Mesenchymal stem cell (in vitro differentiated cells and primary cell): Measurements from ENCODE around the gene SSH2.
"Not testable (repeated sequence)": the region's sequence is repeated elsewhere in the genome, so short reads cannot be mapped to it uniquely, and the experiment has no call there.

Experiments used
- DNase-seq: peaks from one replicate; pipeline ENCODE4 v3.0.0-alpha.2; 2013
- H2AFZ ChIP-seq: one replicate; pipeline ENCODE4 v1.6.1; 2013; ENCODE audit warnings: low read depth, mild to moderate bottlenecking, control low read depth, inconsistent platforms, low read length, moderate library complexity
- H2AK5ac ChIP-seq: 2 replicates; pipeline ENCODE4 v1.6.1; 2013; ENCODE audit warnings: low read length, moderate library complexity, mild to moderate bottlenecking, inconsistent platforms; ENCODE audit not compliant: severe bottlenecking
- H2BK120ac ChIP-seq: one replicate; pipeline ENCODE4 v1.6.1; 2013; ENCODE audit warnings: low read depth, mild to moderate bottlenecking, inconsistent platforms, low read length, moderate library complexity
- H2BK12ac ChIP-seq, 2 experiments: one replicate each; pipeline ENCODE4 v1.6.1; 2013; ENCODE audit warnings: inconsistent platforms in 2 of 2, low read length in 2 of 2, mild to moderate bottlenecking in 2 of 2, moderate library complexity in 2 of 2, control low read depth in 1 of 2
- H2BK15ac ChIP-seq: one replicate; pipeline ENCODE4 v1.6.1; 2013; ENCODE audit warnings: mild to moderate bottlenecking, low read depth, inconsistent platforms; ENCODE audit not compliant: poor library complexity, severe bottlenecking
- H2BK5ac ChIP-seq: 2 replicates; pipeline ENCODE4 v1.6.1; 2013; ENCODE audit warnings: low read depth, mild to moderate bottlenecking, low read length, control low read depth, inconsistent platforms; ENCODE audit not compliant: poor library complexity, severe bottlenecking
- H3K14ac ChIP-seq, 2 experiments: one replicate each; pipeline ENCODE4 v1.6.1; 2013; ENCODE audit warnings: inconsistent platforms in 2 of 2, low read length in 2 of 2, control low read depth in 1 of 2, mild to moderate bottlenecking in 1 of 2, moderate library complexity in 1 of 2
- H3K18ac ChIP-seq, 2 experiments: one replicate each; pipeline ENCODE4 v1.6.1; 2013; ENCODE audit warnings: inconsistent platforms in 2 of 2, low read length in 2 of 2, control low read depth in 1 of 2, low read depth in 1 of 2, mild to moderate bottlenecking in 1 of 2
- H3K23ac ChIP-seq, 2 experiments: one replicate each; pipeline ENCODE4 v1.6.1; 2013; ENCODE audit warnings: inconsistent platforms in 2 of 2, low read length in 2 of 2, mild to moderate bottlenecking in 2 of 2, moderate library complexity in 2 of 2, control low read depth in 1 of 2
- H3K27ac ChIP-seq: 2 replicates; pipeline ENCODE4 v1.5.1; 2013; ENCODE audit warnings: mild to moderate bottlenecking, moderate library complexity, low read length, control low read depth, inconsistent platforms; ENCODE audit not compliant: poor library complexity, severe bottlenecking
- H3K27me3 ChIP-seq, 2 experiments: 2 replicates each; pipeline versions ENCODE4 v1.6.1 to v1.7.0; 2013; ENCODE audit warnings: low read length in 2 of 2, mild to moderate bottlenecking in 2 of 2, moderate library complexity in 2 of 2, control low read depth in 1 of 2, inconsistent platforms in 1 of 2; ENCODE audit not compliant: control insufficient read depth in 1 of 2, insufficient read depth in 1 of 2
- H3K36me3 ChIP-seq, 2 experiments: 2 replicates each; pipeline versions ENCODE4 v1.6.1 to v1.7.0; 2013; ENCODE audit warnings: low read length in 2 of 2, control low read depth in 1 of 2, inconsistent platforms in 1 of 2, low read depth in 1 of 2, mild to moderate bottlenecking in 1 of 2; ENCODE audit not compliant: insufficient read depth in 2 of 2, control insufficient read depth in 1 of 2
- H3K4ac ChIP-seq, 2 experiments: one replicate each; pipeline ENCODE4 v1.6.1; 2013; ENCODE audit warnings: inconsistent platforms in 2 of 2, low read length in 2 of 2, mild to moderate bottlenecking in 2 of 2, moderate library complexity in 2 of 2, control low read depth in 1 of 2, low read depth in 1 of 2
- H3K4me1 ChIP-seq: 2 replicates; pipeline ENCODE4 v1.6.1; 2013; ENCODE audit warnings: low read depth, low read length, control low read depth; ENCODE audit not compliant: control insufficient read depth, insufficient read depth
- H3K4me2 ChIP-seq: 2 replicates; pipeline ENCODE4 v1.6.1; 2013; ENCODE audit warnings: low read length, mild to moderate bottlenecking, inconsistent platforms; ENCODE audit not compliant: poor library complexity, severe bottlenecking
- H3K4me3 ChIP-seq, 2 experiments: 2 replicates each; pipeline versions ENCODE4 v1.5.1 to v1.7.0; 2013; ENCODE audit warnings: low read length in 2 of 2, mild to moderate bottlenecking in 2 of 2, control low read depth in 1 of 2, low read depth in 1 of 2; ENCODE audit not compliant: insufficient read depth in 1 of 2
- H3K79me1 ChIP-seq: replicated peaks from 2 replicates; pipeline ENCODE4 v1.6.1; 2013; ENCODE audit warnings: mild to moderate bottlenecking, control low read depth, low read length, inconsistent platforms; ENCODE audit not compliant: poor library complexity, severe bottlenecking
- H3K9ac ChIP-seq: 2 replicates; pipeline ENCODE4 v1.7.0; 2013; ENCODE audit warnings: mild to moderate bottlenecking, low read length, moderate library complexity
- H3K9me3 ChIP-seq: 2 replicates; pipeline ENCODE4 v1.7.0; 2013; ENCODE audit warnings: mild to moderate bottlenecking, low read length; ENCODE audit not compliant: control insufficient read depth
- H4K8ac ChIP-seq: one replicate; pipeline ENCODE4 v1.6.1; 2013; ENCODE audit warnings: inconsistent platforms, mild to moderate bottlenecking, low read length, moderate library complexity
- H4K91ac ChIP-seq: one replicate; pipeline ENCODE4 v1.6.1; 2013; ENCODE audit warnings: mild to moderate bottlenecking, low read length, inconsistent platforms
- WGBS: methylation state at CpG from one replicate; pipeline ENCODE4 v1.1.7; 2013; ENCODE audit warnings: mixed read lengths; 5-methylcytosine and 5-hydroxymethylcytosine counted together

SSH2 gene

GRCh38 chr17:29958947-29959657, 29.1 kb upstream of the SSH2 start:
- H2AK5ac ChIP-seq = no peak overlapping the region
- H3K4me2 ChIP-seq = no peak overlapping the region
- no peak overlapping the region for H2BK12ac ChIP-seq
- H4K8ac ChIP-seq = no peak overlapping the region
- H2AFZ ChIP-seq = no peak overlapping the region
- no peak overlapping the region for H2BK5ac ChIP-seq
- H2BK15ac ChIP-seq = no peak overlapping the region
- H3K4me3 ChIP-seq = no peak overlapping the region
- no peaks in the 10 kb centered on the region for H3K27me3 ChIP-seq
- H3K4me1 ChIP-seq = no peaks in the 10 kb centered on the region
- H3K9me3 ChIP-seq = peaks cover 13% of the 10 kb centered on the region
- no peak for DNase-seq
- no peak overlapping the region for H3K23ac ChIP-seq
- H3K4ac ChIP-seq = no peak overlapping the region
- no peak overlapping the region for H3K14ac ChIP-seq
- 73% methylated on average over 4 of the region's 4 CpGs for WGBS
- no peak overlapping the region for H3K18ac ChIP-seq
- H3K36me3 ChIP-seq = no peaks in the 10 kb centered on the region
- no peak overlapping the region for H3K9ac ChIP-seq
- no peak overlapping the region for H4K91ac ChIP-seq
- H2BK120ac ChIP-seq = no peak overlapping the region
- no peak overlapping the region for H3K27ac ChIP-seq
- no peaks in the 10 kb centered on the region for H3K79me1 ChIP-seq

GRCh38 chr17:29957488-29957887, 27.5 kb upstream of the SSH2 start:
- WGBS = no CpG with 5 or more reads among the region's 1 CpG
- not testable (repeated sequence) for H4K91ac ChIP-seq, H2BK5ac ChIP-seq, H3K9ac ChIP-seq, H3K4ac ChIP-seq, H2BK12ac ChIP-seq, H3K14ac ChIP-seq, H3K4me1 ChIP-seq, H2AK5ac ChIP-seq, H3K27ac ChIP-seq, H2BK120ac ChIP-seq, H3K4me2 ChIP-seq, H4K8ac ChIP-seq, DNase-seq, H2AFZ ChIP-seq, H3K23ac ChIP-seq, H3K36me3 ChIP-seq, H3K9me3 ChIP-seq, H3K4me3 ChIP-seq, H3K79me1 ChIP-seq, H3K27me3 ChIP-seq, H3K18ac ChIP-seq, H2BK15ac ChIP-seq

- H3K18ac ChIP-seq = no peak overlapping the region
- H3K36me3 ChIP-seq = no peaks in the 10 kb centered on the region
- DNase-seq = no peak
- H3K27me3 ChIP-seq = no peaks in the 10 kb centered on the region
- H3K27ac ChIP-seq = no peak overlapping the region
- no peak overlapping the region for H3K23ac ChIP-seq
- no peak overlapping the region for H2BK15ac ChIP-seq
- H3K79me1 ChIP-seq = no peaks in the 10 kb centered on the region
- H3K9me3 ChIP-seq = no peaks in the 10 kb centered on the region
- H3K9ac ChIP-seq = no peak overlapping the region
- no peak overlapping the region for H2BK12ac ChIP-seq
- no peak overlapping the region for H3K4ac ChIP-seq
- H4K91ac ChIP-seq = no peak overlapping the region
- no peak overlapping the region for H2AFZ ChIP-seq
- no peak overlapping the region for H3K4me2 ChIP-seq
- H4K8ac ChIP-seq = no peak overlapping the region
- no peak overlapping the region for H2AK5ac ChIP-seq
- no peak overlapping the region for H3K14ac ChIP-seq
- no peak overlapping the region for H2BK120ac ChIP-seq
- no peak overlapping the region for H3K4me3 ChIP-seq
- no peak overlapping the region for H2BK5ac ChIP-seq
- no peaks in the 10 kb centered on the region for H3K4me1 ChIP-seq
Observed at GRCh38 chr17:29956225-29956624, 26.2 kb upstream of the SSH2 start.

GRCh38 chr17:29954405-29954804, 24.4 kb upstream of the SSH2 start:
- WGBS = 82% methylated on average over 4 of the region's 4 CpGs
- no peak overlapping the region for H3K14ac ChIP-seq
- H3K36me3 ChIP-seq = no peaks in the 10 kb centered on the region
- H3K4me3 ChIP-seq = no peak overlapping the region
- H4K91ac ChIP-seq = no peak overlapping the region
- no peak overlapping the region for H2AK5ac ChIP-seq
- H2BK12ac ChIP-seq = no peak overlapping the region
- H3K27me3 ChIP-seq = no peaks in the 10 kb centered on the region
- H3K23ac ChIP-seq = no peak overlapping the region
- H3K27ac ChIP-seq = no peak overlapping the region
- no peaks in the 10 kb centered on the region for H3K79me1 ChIP-seq
- DNase-seq = no peak
- no peaks in the 10 kb centered on the region for H3K9me3 ChIP-seq
- H2AFZ ChIP-seq = no peak overlapping the region
- no peaks in the 10 kb centered on the region for H3K4me1 ChIP-seq
- no peak overlapping the region for H4K8ac ChIP-seq
- H3K4me2 ChIP-seq = no peak overlapping the region
- H2BK5ac ChIP-seq = no peak overlapping the region
- no peak overlapping the region for H3K9ac ChIP-seq
- H2BK15ac ChIP-seq = no peak overlapping the region
- no peak overlapping the region for H3K18ac ChIP-seq
- H2BK120ac ChIP-seq = no peak overlapping the region
- H3K4ac ChIP-seq = no peak overlapping the region
